Medulla oblongata (tissue), 1 donor: ENCODE results near the gene MLLT3.

Source experiments
- DNase-seq: peaks from one replicate; pipeline ENCODE4 v3.0.0-alpha.2; 2015; ENCODE audit errors: extremely low spot score

MLLT3 gene

DNA sequence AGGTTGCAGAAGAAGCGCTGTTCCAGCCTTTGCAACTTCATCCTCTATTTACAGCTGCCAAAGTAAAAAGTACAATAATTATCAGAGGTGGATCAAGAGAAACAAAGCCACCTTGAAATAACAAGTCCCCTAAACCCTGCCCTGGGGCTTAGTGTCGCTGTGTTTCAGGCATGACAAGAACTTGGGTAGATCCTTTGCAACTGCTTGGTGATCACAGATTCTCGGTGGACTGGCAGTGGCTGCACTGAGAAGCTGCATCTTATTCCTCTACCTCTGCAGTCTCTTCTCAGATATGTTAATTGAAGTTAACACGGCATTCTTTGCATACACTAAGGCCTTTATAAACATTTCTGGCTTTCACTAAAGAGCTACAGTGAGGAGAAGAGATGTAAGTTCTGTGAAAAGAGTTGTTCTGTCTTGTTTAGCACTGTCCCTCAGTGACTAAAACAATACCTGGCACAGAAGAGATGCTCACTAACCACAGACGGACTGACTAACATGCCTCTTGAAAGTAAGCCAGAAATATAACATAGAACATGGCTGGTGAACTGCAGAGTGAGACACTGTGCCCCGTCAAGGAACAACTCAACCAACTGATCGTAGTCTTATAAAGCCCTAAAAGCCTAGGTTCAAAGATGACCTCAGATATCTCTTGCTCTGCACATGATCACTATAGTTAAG lies 144.2 kb downstream of the MLLT3 start:
- no peak for DNase-seq

DNA sequence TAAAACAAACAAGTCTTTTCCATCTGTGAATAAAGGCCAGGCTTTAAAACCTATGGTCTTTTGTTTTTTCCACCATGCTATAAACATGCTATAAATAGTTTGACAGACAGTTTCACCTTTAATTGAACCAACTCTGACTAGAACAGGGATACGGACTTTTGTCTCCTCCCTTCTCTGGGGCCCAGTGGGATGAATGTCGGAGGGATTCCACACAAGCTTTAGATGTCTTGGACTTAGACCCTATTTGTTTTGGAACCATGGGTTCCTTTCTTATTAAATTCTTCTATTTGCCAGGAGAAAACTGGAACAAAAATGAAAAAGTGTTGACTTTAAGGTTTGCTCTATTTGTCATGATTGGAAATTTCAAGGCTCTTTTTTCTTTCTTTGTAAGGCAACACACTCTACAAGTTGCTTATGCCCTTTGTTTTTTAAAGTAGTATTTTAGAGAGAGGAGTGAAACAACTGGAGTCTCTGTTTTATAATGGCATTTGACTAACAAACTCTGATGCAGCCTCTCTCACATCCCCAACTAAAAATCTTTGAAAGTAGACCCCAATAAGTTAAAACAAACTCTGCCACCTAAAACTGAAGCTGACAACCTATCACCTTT lies 145.3 kb downstream of the MLLT3 start:
- DNase-seq, result no peak

DNA sequence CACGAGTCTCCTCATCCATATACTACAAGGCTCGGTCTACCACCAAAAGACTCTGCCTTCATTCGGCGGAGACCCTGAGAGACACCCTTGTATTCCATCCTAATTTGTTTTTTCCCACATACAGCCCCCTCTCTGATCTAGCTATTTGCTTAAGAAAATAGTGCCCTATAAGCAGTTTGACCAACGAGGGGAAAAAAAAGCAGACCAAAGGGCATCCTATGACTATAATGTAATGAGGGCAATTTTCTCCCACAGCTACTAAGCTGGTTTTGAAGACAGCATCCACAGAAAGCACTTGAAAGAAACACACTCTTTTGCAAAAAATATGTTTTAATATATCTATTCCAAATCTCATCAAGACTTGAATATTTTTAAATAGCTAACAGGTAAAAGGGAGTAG lies 147.8 kb downstream of the MLLT3 start:
- no peak for DNase-seq

DNA sequence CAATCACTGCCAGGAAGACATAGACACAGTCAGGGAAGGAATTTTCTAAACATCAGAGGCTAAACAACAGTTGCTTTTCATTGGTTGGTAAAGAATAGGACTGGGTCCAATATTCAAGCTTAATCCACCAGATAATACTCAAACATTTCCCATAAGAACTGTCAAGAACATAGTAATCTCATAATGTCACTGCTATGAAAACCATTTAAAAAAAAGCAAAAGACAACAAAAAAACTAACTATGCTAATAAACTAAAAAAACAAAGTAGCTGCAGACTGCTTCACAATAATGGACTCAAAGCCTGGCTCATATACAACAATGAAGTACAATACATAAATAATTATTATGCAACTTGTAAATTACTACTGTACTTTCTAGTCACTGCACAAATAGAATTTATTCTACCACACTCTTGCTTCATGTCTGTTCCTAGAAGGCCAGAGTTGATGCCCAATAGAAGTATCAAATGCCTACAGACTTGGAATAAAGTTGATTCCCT lies 148.7 kb downstream of the MLLT3 start:
- DNase-seq, result no peak

DNA sequence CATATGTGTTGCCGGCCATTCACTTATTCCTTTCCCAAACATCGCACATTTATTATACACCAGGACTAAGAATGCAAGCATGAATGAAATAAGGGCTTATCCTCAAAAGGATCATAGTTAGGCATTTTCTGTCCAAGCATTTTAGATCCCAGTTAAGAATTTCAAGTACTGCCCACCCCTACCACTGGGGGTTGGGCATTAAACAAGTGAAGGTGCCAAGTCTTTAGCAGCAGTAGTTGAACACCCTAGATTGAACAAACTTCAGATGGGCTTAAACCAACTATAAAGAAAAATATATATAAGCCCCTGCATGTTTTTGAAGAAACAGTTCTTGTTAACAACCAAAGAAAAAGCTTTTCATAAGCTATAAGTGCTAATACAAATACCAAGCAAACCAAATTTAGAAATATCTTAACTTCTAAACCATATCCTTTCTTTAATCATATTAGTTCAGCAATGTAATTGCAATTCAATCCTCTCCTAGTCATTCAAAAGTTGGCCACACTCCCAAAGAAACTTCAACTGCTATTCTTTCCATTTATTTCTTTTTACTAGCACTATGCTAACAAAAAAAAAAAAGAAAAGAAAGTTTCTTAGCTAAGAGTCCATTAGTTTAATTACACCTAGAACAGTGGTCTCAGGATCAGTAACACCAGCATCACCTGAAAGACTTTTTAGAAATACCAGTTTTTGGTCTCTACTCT lies 149.8 kb downstream of the MLLT3 start:
- no peak for DNase-seq

DNA sequence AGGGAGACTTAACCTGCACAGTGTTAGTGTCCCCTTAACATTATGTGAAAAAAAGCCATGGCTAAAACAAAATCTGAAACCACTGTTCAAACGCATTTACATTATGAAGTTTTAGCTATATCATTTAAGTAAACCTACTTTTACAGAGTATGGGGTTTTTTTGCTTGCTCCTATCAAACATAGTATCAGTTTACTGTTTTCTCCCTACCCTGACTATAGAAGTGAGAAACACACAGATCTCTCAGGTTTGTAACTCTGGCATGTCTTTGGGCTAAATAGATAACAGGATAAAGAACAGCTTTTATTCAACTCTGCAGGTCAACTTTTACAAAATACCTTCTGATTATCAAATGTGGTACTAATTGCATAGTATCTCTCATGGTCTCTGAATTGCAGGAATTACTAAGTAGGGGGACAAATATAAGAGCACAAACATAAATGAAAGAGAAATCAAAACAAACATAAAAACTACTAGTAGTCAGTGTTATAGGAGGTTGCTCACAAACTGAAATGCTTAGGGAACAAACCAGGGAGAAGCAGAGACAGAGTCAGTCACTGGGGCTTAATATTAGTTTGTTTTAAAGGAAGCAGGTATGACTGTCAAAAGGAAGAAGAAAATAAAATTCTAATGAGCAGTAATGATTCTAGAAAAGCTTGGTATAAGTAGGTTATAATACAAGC lies 155.8 kb downstream of the MLLT3 start:
- no peak for DNase-seq

DNA sequence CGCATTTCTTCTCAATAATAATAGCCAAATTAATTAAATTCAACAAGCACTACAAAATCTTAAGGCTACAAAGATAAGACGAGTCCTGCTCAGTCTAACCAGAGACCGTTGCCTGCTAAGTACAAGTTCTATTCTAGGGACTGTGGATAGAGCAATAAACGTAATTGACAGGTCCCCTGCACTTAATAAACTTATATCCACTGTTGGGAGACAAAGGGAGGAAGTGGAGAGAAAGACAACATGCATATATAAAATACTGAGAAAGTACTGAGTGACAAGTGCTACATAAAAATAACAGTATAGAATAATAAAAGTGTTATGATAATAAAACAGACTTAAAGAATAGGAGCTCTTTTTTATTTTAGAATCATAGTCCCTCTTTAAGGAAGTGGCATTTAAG lies 158.1 kb downstream of the MLLT3 start:
- no peak for DNase-seq

DNA sequence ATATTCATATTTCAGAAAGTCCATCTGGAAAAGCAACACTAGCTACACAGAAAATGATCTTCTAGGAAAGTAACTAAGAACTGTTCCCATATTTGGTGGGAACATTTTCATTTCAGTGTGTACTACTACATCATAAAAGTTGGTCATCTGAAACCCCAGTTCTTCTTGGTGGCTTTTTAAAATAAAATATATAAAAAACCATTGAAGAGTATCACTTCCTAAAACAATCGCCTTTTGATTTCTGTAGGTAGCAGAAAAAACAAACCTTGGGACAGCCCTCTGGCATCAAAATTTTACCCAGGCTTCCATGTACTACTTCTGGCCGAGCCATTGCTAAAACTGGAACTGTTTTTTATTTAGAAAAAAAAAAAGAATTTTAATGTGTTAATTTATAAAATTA lies 158.5 kb downstream of the MLLT3 start:
- DNase-seq, result no peak

DNA sequence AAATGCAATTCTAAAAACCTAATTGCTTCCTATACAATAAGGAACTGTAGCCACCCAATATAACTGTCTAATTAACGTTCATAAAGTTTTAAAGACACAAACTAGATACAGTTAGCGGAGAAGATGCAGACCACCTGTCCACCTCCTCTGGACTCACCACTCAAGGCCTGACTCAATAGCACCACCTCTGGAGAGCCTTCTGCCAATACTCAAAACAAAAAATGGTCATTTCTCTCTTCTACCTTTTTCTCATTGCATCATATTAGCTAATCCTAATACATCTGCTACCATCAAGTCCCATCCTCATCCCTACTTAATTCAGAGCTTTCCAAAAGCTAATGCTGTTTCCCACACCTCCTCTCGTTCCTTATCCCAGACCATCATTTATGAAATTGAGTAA lies 159.9 kb downstream of the MLLT3 start:
- DNase-seq, result no peak

DNA sequence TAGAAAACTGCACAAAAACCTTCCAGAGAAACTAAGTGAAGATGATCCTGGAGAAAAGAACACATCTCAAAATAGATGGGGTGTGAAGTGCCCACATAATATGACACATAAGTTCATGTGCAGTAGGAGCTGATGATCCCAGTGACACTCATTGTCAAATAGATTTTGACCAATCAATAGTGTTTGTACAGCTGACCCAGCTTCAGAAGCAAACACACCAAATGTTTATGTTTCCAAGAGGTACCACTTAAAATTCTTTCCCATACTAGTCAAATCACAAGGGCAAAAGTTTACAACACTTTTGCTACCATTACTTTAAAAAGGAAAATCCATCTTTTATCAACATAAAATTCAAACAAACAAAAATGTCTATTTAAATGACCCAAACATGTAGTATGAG lies 175.0 kb downstream of the MLLT3 start:
- no peak for DNase-seq

DNA sequence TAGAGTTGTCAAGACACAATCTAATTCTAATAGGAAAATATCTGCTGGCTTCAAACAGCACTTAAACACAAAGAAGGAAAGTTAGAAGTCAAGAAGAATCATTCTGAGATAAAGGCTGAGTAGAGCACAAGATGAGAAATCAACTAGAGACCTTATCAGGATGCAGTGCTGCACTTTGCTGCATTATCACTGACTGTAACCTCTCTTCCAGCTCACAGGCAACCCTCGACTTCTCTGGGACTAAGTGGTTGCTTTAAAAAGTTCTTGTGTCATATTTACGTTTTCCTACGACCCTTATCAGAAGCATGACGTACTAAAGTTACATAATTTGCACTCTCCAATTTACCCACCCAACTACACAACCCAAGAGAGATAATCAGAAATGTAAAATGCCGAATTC lies 176.1 kb downstream of the MLLT3 start:
- no peak for DNase-seq

DNA sequence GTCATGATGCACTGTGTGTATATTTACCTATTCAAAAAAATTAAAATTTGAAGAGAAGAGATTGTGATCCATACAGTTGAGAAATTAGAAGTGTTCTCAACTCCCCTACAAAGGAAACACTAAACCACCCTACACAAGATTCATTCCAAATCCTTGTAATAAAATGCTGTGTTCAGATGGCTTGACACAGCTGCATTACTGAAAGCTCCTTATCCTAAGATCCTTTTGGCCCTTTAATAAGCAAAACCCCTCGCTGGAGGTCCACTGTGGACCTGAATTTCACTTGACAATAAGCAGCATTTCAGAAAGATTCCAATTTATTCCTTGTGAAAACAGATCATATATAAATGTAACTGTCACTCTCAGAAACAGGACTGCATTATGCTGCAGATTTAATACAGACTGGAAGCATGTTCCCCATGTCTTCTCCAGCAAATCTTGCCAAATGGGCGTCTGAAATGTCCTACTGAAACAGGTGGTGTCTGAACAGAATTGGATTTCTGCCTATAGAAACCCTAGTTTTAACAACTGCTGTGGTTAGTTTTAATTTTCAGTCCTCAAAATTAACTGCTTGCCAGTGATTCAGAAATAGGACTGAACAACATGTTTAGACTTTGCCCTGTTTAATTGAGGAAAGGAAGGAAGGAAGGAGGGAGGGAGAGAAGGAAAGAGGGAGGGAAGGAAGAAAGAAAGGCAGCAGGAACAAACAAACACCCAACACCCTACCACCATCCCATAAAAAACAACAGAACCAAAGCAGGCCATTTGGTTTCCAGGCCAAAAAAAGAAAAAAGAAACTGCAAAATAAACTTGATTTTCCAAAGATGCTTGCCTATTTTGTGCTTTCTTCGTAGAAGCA lies 179.6 kb downstream of the MLLT3 start:
- no peak for DNase-seq

DNA sequence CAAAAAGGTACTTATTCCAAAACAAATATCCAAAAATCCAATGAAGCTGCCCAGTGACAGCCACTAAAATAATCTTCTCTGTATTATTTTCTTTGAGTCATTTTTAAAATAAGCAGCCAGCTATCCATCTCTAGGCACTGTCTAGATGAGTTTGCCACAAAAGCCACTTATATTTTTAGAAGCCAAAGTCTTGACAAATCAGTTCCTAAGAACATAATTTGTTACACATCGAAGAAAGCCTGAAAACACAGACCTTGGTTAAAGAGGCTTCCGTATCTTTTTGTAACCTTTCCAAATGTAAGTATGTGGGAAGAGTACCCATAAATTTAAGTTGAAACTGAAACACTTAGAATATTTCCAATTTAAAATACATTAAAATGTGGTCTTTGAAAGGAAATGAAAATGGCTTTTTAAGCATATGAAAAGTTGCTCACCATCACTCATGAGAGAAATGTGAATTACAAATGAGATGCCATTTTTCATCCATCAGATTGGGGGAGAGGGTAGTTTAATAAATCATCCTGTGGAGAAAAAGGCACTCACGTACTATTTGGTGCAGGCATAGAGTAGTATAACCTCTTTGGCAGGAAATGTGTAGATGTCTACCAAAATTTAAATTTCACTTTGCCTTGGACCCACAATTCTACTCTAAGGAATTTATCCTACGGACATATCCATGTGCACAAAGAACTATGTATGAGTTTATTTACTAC lies 180.4 kb downstream of the MLLT3 start:
- no peak for DNase-seq

DNA sequence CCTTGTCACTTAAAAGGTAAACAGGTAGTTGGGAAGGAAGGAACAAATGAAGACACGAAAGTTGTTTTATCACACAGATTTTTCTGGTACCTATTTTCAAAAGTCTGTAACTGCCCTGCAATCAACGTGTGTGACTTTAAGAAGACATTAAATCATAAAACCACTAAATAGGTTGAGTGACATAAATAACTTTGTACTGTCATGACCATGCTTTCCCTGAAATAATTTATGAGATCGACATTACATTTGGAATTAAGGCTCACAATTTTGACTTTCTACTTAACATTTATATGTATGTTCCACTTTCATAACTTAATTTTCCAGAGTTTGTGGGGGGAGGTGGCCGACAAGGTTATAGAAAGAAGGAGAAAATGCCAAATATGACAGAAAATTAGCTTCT lies 181.1 kb downstream of the MLLT3 start:
- no peak for DNase-seq

DNA sequence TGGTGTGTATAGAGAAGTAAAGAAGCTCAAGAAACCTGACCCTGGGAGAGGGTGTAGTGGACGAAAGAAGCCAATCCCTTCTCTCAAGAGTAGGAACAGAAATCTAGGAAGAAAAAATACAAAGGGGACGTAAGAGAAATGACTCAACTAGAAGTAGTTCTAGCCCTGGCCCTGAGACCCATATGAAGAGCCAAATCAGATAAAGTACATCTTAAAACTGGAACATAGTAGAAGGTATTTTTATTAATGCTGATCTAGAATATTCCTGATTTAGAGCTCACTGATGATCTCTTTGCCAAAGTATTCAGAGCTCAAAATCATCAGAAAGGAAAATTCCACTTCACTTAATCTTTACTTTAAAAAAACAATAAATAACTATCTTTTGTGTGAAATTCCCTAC lies 184.8 kb downstream of the MLLT3 start:
- DNase-seq, result no peak

DNA sequence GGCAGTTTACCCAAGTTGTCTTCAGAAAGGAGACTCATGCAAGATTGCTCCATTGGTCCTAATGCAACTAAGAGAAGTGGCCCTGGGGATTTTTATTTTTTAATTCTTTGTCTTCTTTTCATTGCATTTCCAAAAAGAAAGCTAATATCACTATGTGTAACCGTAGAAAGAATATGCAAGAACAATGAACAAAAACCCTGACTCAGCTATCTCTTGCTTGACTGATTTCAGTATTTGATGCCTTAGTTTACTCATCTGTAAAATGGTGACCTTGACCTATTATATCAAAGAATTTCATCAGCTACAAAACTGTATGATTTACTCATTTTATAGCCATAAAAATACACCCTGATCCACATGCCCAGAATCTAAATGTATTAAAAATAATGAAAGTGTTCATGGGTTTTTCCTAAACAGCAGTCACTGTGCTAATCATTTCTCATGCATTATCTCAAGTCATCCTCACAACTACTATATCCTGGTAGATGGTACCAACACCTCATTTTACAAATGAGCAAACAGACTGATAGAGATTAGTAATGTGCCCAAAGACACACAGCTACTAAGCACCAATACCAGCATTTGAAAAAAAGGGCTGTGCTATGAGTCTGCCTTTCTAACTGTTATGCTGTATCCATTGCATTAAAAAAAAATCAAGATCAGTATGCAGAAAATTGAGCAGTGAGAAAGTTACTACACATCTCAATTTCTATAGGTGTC lies 185.7 kb downstream of the MLLT3 start:
- DNase-seq, result no peak

DNA sequence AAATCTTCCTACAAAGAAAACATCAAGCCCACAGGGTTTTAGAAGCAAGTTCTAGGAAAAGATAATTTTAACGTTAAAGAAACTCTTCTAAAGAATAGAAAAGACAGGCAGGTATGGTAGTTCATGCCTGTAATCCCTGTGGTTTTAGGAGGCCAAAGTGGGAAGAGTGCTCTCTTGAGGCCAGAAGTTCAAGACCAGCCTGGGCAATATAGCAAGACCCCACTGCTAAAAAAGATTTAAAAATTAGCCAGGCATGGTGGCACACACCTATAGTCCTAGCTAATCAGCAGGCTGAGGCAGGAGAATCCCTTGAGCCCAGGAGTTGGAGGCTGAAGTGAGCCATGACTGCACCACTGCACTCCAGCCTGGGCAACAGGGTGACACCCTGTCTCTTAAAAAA lies 193.3 kb downstream of the MLLT3 start:
- DNase-seq, result no peak

DNA sequence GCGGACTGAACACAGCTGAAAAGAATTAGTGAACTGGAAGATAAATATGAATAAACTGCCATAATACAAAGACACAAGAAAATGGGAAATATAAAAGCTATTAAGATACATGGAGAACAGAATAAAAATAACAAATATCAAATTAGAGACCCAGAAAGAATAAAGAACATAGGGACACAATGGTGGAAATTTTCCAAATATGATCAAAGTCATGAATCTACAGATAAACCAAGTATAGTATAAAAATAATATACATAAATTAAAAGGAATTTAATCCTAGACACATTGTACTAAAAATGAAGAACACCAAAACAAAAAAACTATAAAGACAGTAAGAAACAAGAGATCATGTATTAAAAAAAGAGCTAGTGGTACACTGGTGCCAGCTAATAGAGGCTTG lies 194.9 kb downstream of the MLLT3 start:
- no peak for DNase-seq

DNA sequence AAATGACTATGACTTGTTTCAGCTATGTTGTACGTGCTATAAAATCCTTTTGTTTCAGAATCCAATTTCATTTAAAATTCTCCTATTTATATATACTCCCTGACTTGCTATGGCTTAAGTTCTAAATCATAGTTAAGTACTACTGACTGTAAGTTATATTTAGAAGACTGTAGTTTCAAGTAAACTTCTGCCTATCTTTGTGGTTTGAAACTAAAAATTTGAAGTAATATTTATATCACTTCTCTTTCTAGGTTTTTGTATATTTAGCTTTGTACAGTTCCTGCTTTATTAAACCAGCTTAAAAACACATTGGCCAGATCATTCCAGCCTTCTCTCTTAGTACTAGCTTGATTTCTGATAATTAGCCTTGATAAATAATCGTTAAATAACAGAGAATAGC lies 196.3 kb downstream of the MLLT3 start:
- no peak for DNase-seq

DNA sequence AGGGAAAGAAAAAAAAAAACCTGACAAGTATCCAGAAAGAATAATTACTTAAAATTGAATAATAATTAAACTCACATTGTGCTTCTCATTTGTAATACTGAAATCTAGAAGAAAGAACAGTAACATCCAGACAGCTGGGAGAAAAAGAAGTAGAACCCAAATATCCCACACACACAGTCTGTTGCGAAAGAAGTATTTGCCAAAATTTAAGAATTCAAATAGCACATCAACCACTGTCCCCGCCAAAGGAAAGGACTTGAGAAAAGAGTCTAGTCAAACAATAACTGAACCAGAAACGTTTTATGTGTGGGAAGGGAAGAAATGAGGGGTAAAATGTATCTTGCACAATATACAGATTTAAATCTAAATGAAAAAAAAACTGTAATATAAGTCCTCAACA lies 202.8 kb downstream of the MLLT3 start:
- DNase-seq, result peak; percentile 11
